ENCODE measurements around the gene DLX3.

GRCh38 chr17:49962599-49963308, 32.3 kb downstream of the DLX3 start:
- TF ChIP-seq, protein P1, sequence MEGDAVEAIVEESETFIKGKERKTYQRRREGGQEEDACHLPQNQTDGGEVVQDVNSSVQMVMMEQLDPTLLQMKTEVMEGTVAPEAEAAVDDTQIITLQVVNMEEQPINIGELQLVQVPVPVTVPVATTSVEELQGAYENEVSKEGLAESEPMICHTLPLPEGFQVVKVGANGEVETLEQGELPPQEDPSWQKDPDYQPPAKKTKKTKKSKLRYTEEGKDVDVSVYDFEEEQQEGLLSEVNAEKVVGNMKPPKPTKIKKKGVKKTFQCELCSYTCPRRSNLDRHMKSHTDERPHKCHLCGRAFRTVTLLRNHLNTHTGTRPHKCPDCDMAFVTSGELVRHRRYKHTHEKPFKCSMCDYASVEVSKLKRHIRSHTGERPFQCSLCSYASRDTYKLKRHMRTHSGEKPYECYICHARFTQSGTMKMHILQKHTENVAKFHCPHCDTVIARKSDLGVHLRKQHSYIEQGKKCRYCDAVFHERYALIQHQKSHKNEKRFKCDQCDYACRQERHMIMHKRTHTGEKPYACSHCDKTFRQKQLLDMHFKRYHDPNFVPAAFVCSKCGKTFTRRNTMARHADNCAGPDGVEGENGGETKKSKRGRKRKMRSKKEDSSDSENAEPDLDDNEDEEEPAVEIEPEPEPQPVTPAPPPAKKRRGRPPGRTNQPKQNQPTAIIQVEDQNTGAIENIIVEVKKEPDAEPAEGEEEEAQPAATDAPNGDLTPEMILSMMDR (IDR thresholded peaks at IDR 0.05): no peak
- no peak for TF ChIP-seq POLR2A (IDR thresholded peaks at IDR 0.05)
- no peak for TF ChIP-seq POLR2AphosphoS5 (IDR thresholded peaks at IDR 0.05)

All from prostate gland (tissue), 2 donors.